K562 (cell line): ENCODE results near the gene HSPA1B. TPM values are rescaled to one million over a fixed set of nuclear protein-coding genes. Genes with fewer than 3 reads are reported as not detected.
A peak's percentile ranks its signal among the peaks of the same experiment; 100 is the strongest.

Source experiments
- BACH1 ChIP-seq: fragments of 200-800 bp; sonication (Bioruptor generic); IDR thresholded peaks from 2 replicates; pipeline ENCODE4 v1.6.1; 2016; ENCODE audit warnings: missing genetic modification characterization, missing compliant biosample characterization
- GMEB1 ChIP-seq: fragments of 250-450 bp; sonication (Bioruptor Pico); IDR thresholded peaks from 2 replicates; pipeline ENCODE4 v1.4.0; 2020; ENCODE audit warnings: mild to moderate bottlenecking
- HINFP ChIP-seq: fragments of 450-650 bp; conservative IDR thresholded peaks from 2 replicates; pipeline ENCODE4 v1.6.1; 2016; ENCODE audit warnings: missing genetic modification characterization, low read depth, mild to moderate bottlenecking, control low read depth, missing compliant biosample characterization
- NR2C1 ChIP-seq, 2 experiments: fragments of 450-650 bp; IDR thresholded peaks; 2 replicates each; pipeline ENCODE4 v1.6.1; 2017; ENCODE audit warnings: mild to moderate bottlenecking in 2 of 2, antibody characterized with exemption in 1 of 2, inconsistent platforms in 1 of 2, missing compliant biosample characterization in 1 of 2, missing genetic modification characterization in 1 of 2
- PRDM10 ChIP-seq: fragments of 450-650 bp; IDR thresholded peaks from 2 replicates; pipeline ENCODE4 v1.6.1; 2018; ENCODE audit not compliant: partially characterized antibody
- RBM34 ChIP-seq: fragments of 200-400 bp; formaldehyde crosslinking; IDR thresholded peaks from 2 replicates; pipeline ENCODE4 v1.6.1; 2018; ENCODE audit warnings: low read length, borderline replicate concordance; ENCODE audit not compliant: insufficient read depth
- SIN3A ChIP-seq, 2 experiments: fragments of 150-350 bp in 1 of 2; IDR thresholded peaks; 2 replicates each; pipeline ENCODE4 v1.6.1; 2011 to 2016; ENCODE audit warnings: borderline replicate concordance in 2 of 2, low read depth in 2 of 2, low read length in 2 of 2, mild to moderate bottlenecking in 2 of 2, moderate library complexity in 2 of 2; ENCODE audit not compliant: control insufficient read depth in 1 of 2
- ZNF280A ChIP-seq: fragments of 450-650 bp; IDR thresholded peaks from 2 replicates; pipeline ENCODE4 v1.6.1; 2018; ENCODE audit warnings: mild to moderate bottlenecking, low read depth; ENCODE audit not compliant: partially characterized antibody
- ZNF589 ChIP-seq: fragments of 200-800 bp; sonication (Bioruptor generic); IDR thresholded peaks from 2 replicates; pipeline ENCODE4 v1.6.1; 2016; ENCODE audit warnings: low read depth, missing genetic modification characterization, missing compliant biosample characterization
- ZNF785 ChIP-seq: fragments of 250-450 bp; sonication (Bioruptor Pico); IDR thresholded peaks from 2 replicates; pipeline ENCODE4 v1.4.0; 2020; ENCODE audit warnings: mild to moderate bottlenecking
- polyA plus RNA-seq, 8 experiments: library from polyadenylated mRNA; depleted of rRNA in 4 of 8; stranded (reverse) in 5 of 8; unstranded in 3 of 8; fragments of >200 nt; fragmentation: Nextera tagmentation in 2 of 8; fragmentation: Illumina TruSeq in 1 of 8; extraction: Ambion mirVana in 2 of 8; extraction: Trizol in 1 of 8; gene quantifications; 2 replicates each; pipeline versions ENCODE4 v1.2.1 to v1.2.3, GENCODE V29; 2011 to 2014; ENCODE audit warnings: inconsistent platforms in 1 of 8, missing spikeins in 1 of 8
- total RNA-seq, 7 experiments: library from RNA; depleted of rRNA in 6 of 7; stranded (reverse); fragments of >200 nt in 6 of 7; fragmentation: Illumina TruSeq in 2 of 7; extraction: Trizol in 2 of 7; gene quantifications; 2 replicates each; pipeline versions ENCODE4 v1.2.1 to v1.2.3, GENCODE V29; 2011 to 2021; ENCODE audit warnings: low replicate concordance in 1 of 7

HSPA1B gene
- total and polyA plus RNA-seq, 9 of the 15 experiments (the other 6 are each of a cell fraction or from before 2014, with no cell fraction given), result 0.27 to 227 (median 51.2) TPM

GRCh38 chr6:31781244-31782125, 46.1 kb upstream of the HSPA1B start (continued):
- TF ChIP-seq PRDM10, result no peak
- 0 out of 4 replicates have a peak, but pooled peaks of 1 of the 2 experiments have one; percentile 16 for TF ChIP-seq SIN3A (IDR thresholded peaks at IDR 0.05; ENCODE audit: borderline replicate concordance in 2 of 2, control insufficient read depth in 1 of 2, low read depth in 2 of 2, low read length in 2 of 2)
- TF ChIP-seq BACH1 (tag), result no peak
- TF ChIP-seq ZNF589 (CRISPR knock-in tag), result no peak
- no peak for TF ChIP-seq HINFP
- TF ChIP-seq ZNF785, result no peak
- TF ChIP-seq NR2C1 (IDR thresholded peaks at IDR 0.05), result peak; percentile 93
- TF ChIP-seq NR2C1 (tag; IDR thresholded peaks at IDR 0.05), result peak; percentile 94
- TF ChIP-seq GMEB1 (CRISPR knock-in tag), result no peak
- no peak for TF ChIP-seq ZNF280A
- no peak for TF ChIP-seq RBM34
